Right forelimb (tissue), 1 donor: ENCODE results near the gene MEAK7.

ENCODE experiments used
- DNase-seq: peaks from one replicate; pipeline ENCODE4 v3.0.0-alpha.2; 2018

Gene MEAK7

GRCh38 chr16:84464116-84464515 lies 40.3 kb downstream of the MEAK7 start:
- DNase-seq: no peak

- DNase-seq: no peak
These were observed 41.2 kb downstream of the MEAK7 start for GRCh38 chr16:84463221-84463620.

GRCh38 chr16:84462296-84463210 lies 41.9 kb downstream of the MEAK7 start:
- no peak for DNase-seq

- DNase-seq: no peak
These were observed 42.8 kb downstream of the MEAK7 start for GRCh38 chr16:84461413-84462295.

- no peak for DNase-seq
These were observed 43.4 kb downstream of the MEAK7 start for GRCh38 chr16:84461029-84461412.

- no peak for DNase-seq
These were observed 43.9 kb downstream of the MEAK7 start for GRCh38 chr16:84460406-84461028.

GRCh38 chr16:84459941-84460405 lies 44.5 kb downstream of the MEAK7 start:
- no peak for DNase-seq

- DNase-seq: no peak
These were observed 44.9 kb downstream of the MEAK7 start for GRCh38 chr16:84459533-84459894.

- no peak for DNase-seq
These were observed 45.6 kb downstream of the MEAK7 start for GRCh38 chr16:84458606-84459532.

- no peak for DNase-seq
These were observed 49.4 kb downstream of the MEAK7 start for GRCh38 chr16:84455031-84455430.
